ENCODE measurements around the gene C6orf62. TPM values are rescaled to one million over a fixed set of nuclear protein-coding genes. Genes with fewer than 3 reads are reported as not detected.
A peak's percentile ranks its signal among the peaks of the same experiment; 100 is the strongest.

C6orf62 gene
- total and polyA plus RNA-seq, 2 experiments from 2014 or later = 66.7 to 79.9 TPM

GRCh38 chr6:24721461-24722215, 2.7 kb upstream of the C6orf62 start:
- Histone ChIP-seq H3F3A (replicated peaks; ENCODE audit: low read depth) (peaks cover 4% of the 10 kb centered on the region; the same call in 1 of the 2 replicates), H3K9me2 (ENCODE audit: insufficient read depth) (no peaks in the 10 kb centered on the region), H3K79me2 (replicated peaks; ENCODE audit: insufficient read depth) (peaks cover 38% of the 10 kb centered on the region), H4K20me1 (replicated peaks; ENCODE audit: insufficient read depth) (peaks cover 23% of the 10 kb centered on the region), H3K4me3 (peak overlapping the region; percentile 55), H3K4me1 (ENCODE audit: insufficient read depth) (peaks cover 19% of the 10 kb centered on the region; the same call in 1 of the 2 replicates), H3K4me2 (peak overlapping the region; percentile 79), H2AFZ (0 out of 2 replicates have a peak overlapping the region, but pooled peaks have one; percentile 0), H3K27ac (ENCODE audit: low read depth) (peak overlapping the region; percentile 96), H3K27me3 (ENCODE audit: insufficient read depth) (no peaks in the 10 kb centered on the region), H3K36me3 (ENCODE audit: insufficient read depth) (no peaks in the 10 kb centered on the region)
- DNase-seq (ENCODE audit: low spot score) (no peak), ATAC-seq (peak; percentile 65)
- TF ChIP-seq ZNF331 (CRISPR knock-in tag; IDR thresholded peaks at IDR 0.05; ENCODE audit: low read depth) = no peak
- peak; percentile 77 for TF ChIP-seq POLR2AphosphoS5 (IDR thresholded peaks at IDR 0.05; ENCODE audit: low read depth)
- Mint-ChIP-seq H3K27ac (peak overlapping the region; percentile 100), H3K36me3 (ENCODE audit: low read depth) (peaks cover 33% of the 10 kb centered on the region), H3K4me1 (peaks cover 19% of the 10 kb centered on the region), H3K4me3 (peak overlapping the region; percentile 98), H3K9me3 (no peaks in the 10 kb centered on the region), H3K27me3 (ENCODE audit: insufficient read depth, low read depth, poor library complexity) (peaks cover 22% of the 10 kb centered on the region)

- Histone ChIP-seq H3F3A (replicated peaks; ENCODE audit: low read depth) (peaks cover 4% of the 10 kb centered on the region; the same call in 1 of the 2 replicates), H3K4me3 (peak overlapping the region; percentile 84), H3K36me3 (ENCODE audit: insufficient read depth) (peaks cover 6% of the 10 kb centered on the region; the same call in 1 of the 2 replicates), H3K4me2 (peak overlapping the region; percentile 89), H3K27ac (ENCODE audit: low read depth) (peak overlapping the region; percentile 97), H3K79me2 (replicated peaks; ENCODE audit: insufficient read depth) (peaks cover 46% of the 10 kb centered on the region), H4K20me1 (replicated peaks; ENCODE audit: insufficient read depth) (peaks cover 31% of the 10 kb centered on the region), H3K4me1 (ENCODE audit: insufficient read depth) (peaks cover 17% of the 10 kb centered on the region; the same call in 1 of the 2 replicates), H3K27me3 (ENCODE audit: insufficient read depth) (no peaks in the 10 kb centered on the region), H2AFZ (no peak overlapping the region), H3K9me2 (ENCODE audit: insufficient read depth) (no peaks in the 10 kb centered on the region)
- Mint-ChIP-seq H3K36me3 (ENCODE audit: low read depth) (peaks cover 41% of the 10 kb centered on the region), H3K4me3 (peak overlapping the region; percentile 98), H3K9me3 (no peaks in the 10 kb centered on the region), H3K4me1 (peaks cover 24% of the 10 kb centered on the region), H3K27me3 (ENCODE audit: insufficient read depth, low read depth, poor library complexity) (peaks cover 22% of the 10 kb centered on the region), H3K27ac (peak overlapping the region; percentile 100)
- ATAC-seq = peak; percentile 95
- TF ChIP-seq STAT1 (IDR thresholded peaks at IDR 0.05; ENCODE audit: unreplicated experiment) (no peak), JUNB (IDR thresholded peaks at IDR 0.05; ENCODE audit: unreplicated experiment) (no peak), CTCF (conservative IDR thresholded peaks at IDR 0.05; ENCODE audit: low read depth in 2 of 2) (no peak), POLR2AphosphoS5 (IDR thresholded peaks at IDR 0.05; ENCODE audit: low read depth) (peak; percentile 96), ETS1 (IDR thresholded peaks at IDR 0.05) (peak; percentile 79), ZNF114 (CRISPR knock-in tag; IDR thresholded peaks at IDR 0.05) (no peak), CREB1 (CRISPR knock-in tag; IDR thresholded peaks at IDR 0.05; ENCODE audit: low read depth) (peak; percentile 94)
- peak; percentile 100 for DNase-seq (ENCODE audit: low spot score)
Measured at GRCh38 chr6:24720604-24721460, 1.9 kb upstream of the C6orf62 start.
